HuH-7 (cell line): Measurements from ENCODE around the gene ELFN1.

Source experiments
- DNase-seq: peaks from one replicate; pipeline ENCODE4 v3.0.0; 2011; ENCODE audit warnings: low spot score

Gene ELFN1

GRCh38 chr7:1677206-1678080 is 7.4 kb downstream of the ELFN1 start:
- no peak for DNase-seq

- no peak for DNase-seq
Observed at GRCh38 chr7:1678081-1678543, 8.0 kb downstream of the ELFN1 start.

GRCh38 chr7:1678571-1679325 is 8.7 kb downstream of the ELFN1 start:
- no peak for DNase-seq

GRCh38 chr7:1679326-1679965 is 9.4 kb downstream of the ELFN1 start:
- DNase-seq = no peak

- DNase-seq = no peak
Observed at GRCh38 chr7:1679966-1680730, 10.1 kb downstream of the ELFN1 start.

GRCh38 chr7:1681581-1681980 is 11.5 kb downstream of the ELFN1 start:
- no peak for DNase-seq

GRCh38 chr7:1685000-1685624 is 15.0 kb downstream of the ELFN1 start:
- DNase-seq = no peak

GRCh38 chr7:1688542-1688941 is 18.5 kb downstream of the ELFN1 start:
- no peak for DNase-seq

- no peak for DNase-seq
Observed at GRCh38 chr7:1689311-1689710, 19.2 kb downstream of the ELFN1 start.

GRCh38 chr7:1690359-1690958 is 20.4 kb downstream of the ELFN1 start:
- no peak for DNase-seq

GRCh38 chr7:1691096-1691495 is 21.0 kb downstream of the ELFN1 start:
- DNase-seq = no peak

GRCh38 chr7:1691601-1692514 is 21.8 kb downstream of the ELFN1 start:
- DNase-seq = no peak

- DNase-seq = no peak
Observed at GRCh38 chr7:1692515-1693418, 22.7 kb downstream of the ELFN1 start.

- DNase-seq = no peak
Observed at GRCh38 chr7:1693419-1693990, 23.4 kb downstream of the ELFN1 start.

GRCh38 chr7:1693991-1694524 is 24.0 kb downstream of the ELFN1 start:
- no peak for DNase-seq

- DNase-seq = no peak
Observed at GRCh38 chr7:1694611-1695511, 24.8 kb downstream of the ELFN1 start.

GRCh38 chr7:1695800-1696454 is 25.9 kb downstream of the ELFN1 start:
- no peak for DNase-seq
